Heart right ventricle (tissue), 16 donors: ENCODE measurements around the gene SEL1L. TPM values are rescaled to one million over a fixed set of nuclear protein-coding genes. Genes with fewer than 3 reads are reported as not detected.

Experiments used
- ATAC-seq, 8 donors: fragments of 200-7000 bp; cut with Tn5 transposase; one replicate each; pipeline ENCODE4 v1.9.1; 2020; ENCODE audit warnings: mild to moderate bottlenecking in 8 of 8, moderate library complexity in 8 of 8, moderate number of reproducible peaks in 1 of 8
- DNase-seq, 2 donors: peaks; one replicate each; pipeline ENCODE4 v3.0.0-alpha.2; 2020
- H3K27ac ChIP-seq, 10 donors: fragments of 200-600 bp; sonication (generic) in 2 of 10; one replicate each; pipeline versions ENCODE4 v1.5.0 to v1.8.0; 2020 to 2022; ENCODE audit warnings: mild to moderate bottlenecking in 3 of 10
- H3K27me3 ChIP-seq, 7 donors: fragments of 200-600 bp; one replicate each; pipeline ENCODE4 v1.8.0; 2021 to 2022; ENCODE audit warnings: mild to moderate bottlenecking in 2 of 7
- H3K36me3 ChIP-seq, 9 donors: fragments of 200-600 bp; sonication (generic) in 1 of 9; one replicate each; pipeline versions ENCODE4 v1.5.0 to v1.8.0; 2020 to 2022; ENCODE audit warnings: mild to moderate bottlenecking in 2 of 9
- H3K4me1 ChIP-seq, 9 donors: fragments of 200-600 bp; sonication (generic) in 1 of 9; one replicate each; pipeline versions ENCODE4 v1.5.0 to v1.8.0; 2020 to 2022; ENCODE audit warnings: mild to moderate bottlenecking in 4 of 9
- H3K4me3 ChIP-seq, 10 donors: fragments of 200-600 bp; sonication (generic) in 2 of 10; one replicate each; pipeline versions ENCODE4 v1.5.0 to v1.8.0; 2020 to 2022; ENCODE audit warnings: mild to moderate bottlenecking in 7 of 10, moderate library complexity in 2 of 10
- H3K9me3 ChIP-seq, 11 donors: fragments of 200-600 bp in 10 of 11; sonication (generic) in 2 of 11; one replicate each; pipeline versions ENCODE4 v1.5.0 to v1.8.0; 2013 to 2022; ENCODE audit warnings: mild to moderate bottlenecking in 2 of 11, control low read depth in 1 of 11, moderate library complexity in 1 of 11
- CTCF ChIP-seq, 9 donors: fragments of 200-600 bp; sonication (generic) in 2 of 9; IDR thresholded peaks; one replicate each; pipeline versions ENCODE4 v1.5.0 to v1.8.0; 2021 to 2022; ENCODE audit warnings: antibody characterized with exemption in 9 of 9, mild to moderate bottlenecking in 5 of 9, moderate library complexity in 1 of 9
- WGBS, 2 donors: extraction: QIAGEN DNeasy Blood & Tissue Kit; methylation state at CpG; one replicate each; pipeline ENCODE4 v1.1.7; 2013; ENCODE audit warnings: inconsistent platforms in 1 of 2; 5-methylcytosine and 5-hydroxymethylcytosine counted together
- intact Hi-C, 10 donors: fragments of 100-400 bp; cut with DNase I; formaldehyde crosslinking; loops; one replicate each; pipeline versions ENCODE4 v1.11.1 to v1.14.2; 2022
- polyA plus RNA-seq, 2 donors: library from polyadenylated mRNA; stranded (reverse); fragments of 200-250 nt; gene quantifications; one replicate each; pipeline ENCODE4 v1.2.3, GENCODE V29; 2013
- total RNA-seq, 10 donors: library from RNA; stranded (reverse); fragmentation: NEBNext Ultra II Directional in 3 of 10; extraction: Animal tissue kit (Norgen Biotek cat#: 25700) in 3 of 10; gene quantifications; one replicate each; pipeline versions ENCODE4 v1.2.1 to v1.2.4, GENCODE V29; 2021 to 2023
- donor health status: Arrhythmogenic right ventricular cardiomyopathy.
- donor health status: ischemic (EF 13 %, LVEDD 7.1; RV severe dilation, severe dysfunction).
- donor health status: healthy with polysubstance abuse.
- donor health status: DM: no; HTN: yes; CAD: no.
- donor health status: DM: no; HTN: no; CAD: no.
- donor health status: ischemic (EF 25% LVEDD 6.9; RV normal size, moderate dysfunction).
- donor health status: ischemic (EF 25% LVEDD 5.7; RV mildly dilated, moderate dysfunction).
- donor health status: healthy.
- donor health status: DM: yes; HTN: yes; CAD: no.
- donor health status: Ischemic cardiomyopathy.
- donor health status: ischemic (EF 35%, LVEDD 5.7; RV mildly dilated, moderate dysfunction).
- donor health status: nonischemic (EF 11% LVEDD 7.7; RV severe dilation, severe dysfunction).
- donor health status: DM: yes; HTN: yes; CAD: no.
- donor health status: PGD.
- donor health status: ischemic (EF 29% LVEDD 5.4; RV normal size, mild dysfunction).
- donor health status: nonischemic (EF 23%, LVEDD 6.1; RV moderate dilation, normal function).

The SEL1L gene
- total and polyA plus RNA-seq, 12 donors, result 10.6 to 87.7 (median 57.1) TPM

GRCh38 chr14:81437244-81437643 is 96.4 kb downstream of the SEL1L start:
- WGBS, 2 donors, result 52 to 64% methylated on average over 4 of the region's 4 CpGs
- H3K4me1 ChIP-seq, result peaks cover 0 to 21% (median 8%) of the 10 kb centered on the region in 9 donors
- no peaks in the 10 kb centered on the region for H3K36me3 ChIP-seq
- intact Hi-C loops, result no loop called here
- H3K27me3 ChIP-seq, result peaks cover 0 to 99% (median 76%) of the 10 kb centered on the region in 7 donors
- no peak for DNase-seq
- peak overlapping the region in 1 of 10 donors; percentile 61 for H3K4me3 ChIP-seq
- H3K9me3 ChIP-seq, result no peaks in the 10 kb centered on the region
- no peak for ATAC-seq
- no peak overlapping the region for H3K27ac ChIP-seq
- TF ChIP-seq CTCF (IDR thresholded peaks at IDR 0.05), result no peak

DNA sequence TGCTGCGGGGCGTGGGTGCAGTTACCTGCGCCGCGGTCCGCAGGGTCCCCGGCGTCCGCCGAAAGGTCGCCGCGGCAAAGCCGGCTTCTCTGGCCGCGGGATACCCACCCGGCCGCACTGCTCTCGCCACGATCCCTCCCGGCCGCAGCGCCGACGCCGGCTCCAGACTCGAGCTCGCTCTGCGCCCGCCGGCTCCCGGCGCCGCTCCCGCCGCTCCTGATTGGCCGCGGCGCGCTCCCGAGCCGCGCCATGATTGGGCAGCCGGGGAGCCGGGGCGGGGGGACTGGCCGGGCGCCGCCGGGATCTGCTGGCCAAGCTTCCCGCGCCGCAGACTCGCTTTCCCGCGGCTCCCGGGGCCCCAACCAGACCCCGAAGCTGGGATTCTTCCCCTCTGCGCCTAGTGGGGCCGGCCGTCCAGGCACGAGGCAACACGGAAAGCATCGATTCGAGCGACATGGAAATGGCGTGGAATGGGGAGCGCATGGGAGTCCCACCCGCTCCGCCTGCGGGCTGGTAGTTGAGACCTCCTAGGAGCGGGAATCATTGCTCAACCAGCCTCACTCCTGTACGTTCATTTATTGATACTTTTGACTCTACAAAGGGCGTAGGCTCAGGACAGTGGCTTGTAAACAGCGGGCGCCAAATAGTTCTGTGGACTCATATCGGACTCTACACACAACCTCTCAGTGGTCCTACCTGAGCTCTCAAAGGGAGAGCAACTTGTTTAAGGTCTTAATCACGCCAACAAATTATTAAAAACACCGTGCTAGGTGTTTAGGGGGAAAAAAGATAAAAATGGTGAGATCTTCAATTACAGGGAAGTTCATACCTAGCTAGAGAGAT is 97.1 kb downstream of the SEL1L start:
- DNase-seq (peak; percentile 65 to 82), ATAC-seq (peak; percentile 91 to 99 (median 96))

DNA sequence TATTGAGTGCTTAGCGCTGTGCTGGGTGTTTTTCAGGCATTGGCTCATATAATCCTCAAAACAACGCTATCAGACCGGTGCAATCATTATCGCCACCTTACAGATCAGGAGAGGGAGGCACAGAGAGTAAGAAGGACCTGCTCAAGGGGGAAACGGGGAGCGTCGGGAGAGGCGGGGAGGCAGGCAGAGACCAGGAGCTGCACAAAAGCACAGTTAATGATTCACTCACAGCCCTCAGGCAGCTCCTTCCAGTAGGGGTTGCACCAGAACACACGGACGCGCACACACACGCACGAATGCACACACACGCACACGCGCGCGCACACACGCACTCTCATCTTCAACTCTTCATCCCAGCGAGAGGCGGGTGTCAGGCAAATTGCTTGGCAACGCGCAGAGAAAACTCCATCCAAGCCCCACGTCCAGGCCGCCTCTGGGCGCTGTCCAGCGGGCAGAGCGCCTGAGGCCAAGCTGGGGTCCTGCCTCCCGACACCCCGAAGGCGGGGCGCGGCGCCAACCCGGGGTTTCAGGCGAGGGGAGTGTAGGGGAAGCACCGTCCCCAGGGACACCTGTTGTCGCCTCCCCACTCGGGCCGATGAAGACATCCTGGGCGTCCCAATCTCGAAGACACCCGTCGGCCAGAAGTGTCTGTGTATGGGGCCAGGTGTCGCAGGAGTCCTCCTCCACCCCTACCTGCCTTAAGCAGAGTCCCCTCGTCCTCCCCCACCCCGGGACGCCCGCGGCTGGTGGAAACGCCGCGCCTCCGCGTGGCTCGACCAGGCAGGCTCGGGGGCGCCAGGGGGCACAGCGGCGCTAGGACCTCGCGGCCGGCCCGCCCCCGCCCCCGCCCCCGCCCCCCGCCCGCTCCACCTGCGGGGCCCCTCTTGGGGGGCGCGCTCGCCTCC is 98.0 kb downstream of the SEL1L start:
- peaks cover 0 to 98% (median 65%) of the 10 kb centered on the region in 7 donors for H3K27me3 ChIP-seq
- intact Hi-C loops, result no loop called here
- DNase-seq, result peak; percentile 31 to 48
- H3K27ac ChIP-seq, result peak overlapping the region in 8 of 10 donors; percentile 6 to 66 (median 61)
- peak in 1 of 9 donors; percentile 2 for TF ChIP-seq CTCF (IDR thresholded peaks at IDR 0.05)
- ATAC-seq, result peak; percentile 36 to 67 (median 56)
- H3K36me3 ChIP-seq, result no peaks in the 10 kb centered on the region
- H3K9me3 ChIP-seq, result no peaks in the 10 kb centered on the region
- peaks cover 0 to 21% (median 8%) of the 10 kb centered on the region in 9 donors for H3K4me1 ChIP-seq
- peak overlapping the region; percentile 22 to 66 (median 60) for H3K4me3 ChIP-seq
- WGBS, 2 donors, result 1% methylated on average over 49 to 73 of the region's 73 CpGs

More for the DNA sequence above, 97.1 kb downstream of the SEL1L start:
- H3K4me3 ChIP-seq, result peak overlapping the region; percentile 22 to 66 (median 60)
- intact Hi-C loops, result no loop called here
- WGBS, 2 donors, result 1 to 2% methylated on average over 71 to 79 of the region's 79 CpGs
- TF ChIP-seq CTCF (IDR thresholded peaks at IDR 0.05), result no peak
- H3K27ac ChIP-seq, result peak overlapping the region in 6 of 10 donors; percentile 51 to 66 (median 62)
- peaks cover 0 to 21% (median 8%) of the 10 kb centered on the region in 9 donors for H3K4me1 ChIP-seq
- H3K36me3 ChIP-seq, result no peaks in the 10 kb centered on the region
- H3K27me3 ChIP-seq, result peaks cover 0 to 99% (median 71%) of the 10 kb centered on the region in 7 donors
- H3K9me3 ChIP-seq, result no peaks in the 10 kb centered on the region

GRCh38 chr14:81435048-81435390 is 98.6 kb downstream of the SEL1L start:
- Histone ChIP-seq H3K4me1 (peaks cover 0 to 21% (median 8%) of the 10 kb centered on the region in 9 donors), H3K27me3 (peaks cover 0 to 96% (median 63%) of the 10 kb centered on the region in 7 donors), H3K4me3 (peak overlapping the region in 9 of 10 donors; percentile 46 to 66 (median 61)), H3K36me3 (no peaks in the 10 kb centered on the region), H3K9me3 (no peaks in the 10 kb centered on the region), H3K27ac (peak overlapping the region in 3 of 10 donors; percentile 61 to 66 (median 62))
- DNase-seq, result no peak
- intact Hi-C loops, result no loop called here
- WGBS, 2 donors, result 10% methylated on average over 6 of the region's 6 CpGs
- no peak for ATAC-seq
- no peak for TF ChIP-seq CTCF (IDR thresholded peaks at IDR 0.05)
